ENCODE data around the gene NAP1L1.

The NAP1L1 gene

GRCh38 chr12:76041406-76041805 is 43.1 kb downstream of the NAP1L1 start:
- DNase-seq (ENCODE audit: low read depth, low spot score), result no peak

- no peak for DNase-seq (ENCODE audit: low read depth, low spot score)
Measured at GRCh38 chr12:76040461-76040860, 44.0 kb downstream of the NAP1L1 start.

GRCh38 chr12:76038176-76038575 is 46.3 kb downstream of the NAP1L1 start:
- DNase-seq (ENCODE audit: low read depth, low spot score), result no peak

- DNase-seq (ENCODE audit: low read depth, low spot score), result peak; percentile 48
Measured at GRCh38 chr12:76037130-76038103, 47.1 kb downstream of the NAP1L1 start.

GRCh38 chr12:76035045-76035444 is 49.4 kb downstream of the NAP1L1 start:
- no peak for DNase-seq (ENCODE audit: low read depth, low spot score)

- DNase-seq (ENCODE audit: low read depth, low spot score), result no peak
Measured at GRCh38 chr12:76033081-76034011, 51.1 kb downstream of the NAP1L1 start.

- no peak for DNase-seq (ENCODE audit: low read depth, low spot score)
Measured at GRCh38 chr12:76032043-76032981, 52.2 kb downstream of the NAP1L1 start.

- DNase-seq (ENCODE audit: low read depth, low spot score), result peak; percentile 92
Measured at GRCh38 chr12:76031414-76032042, 53.0 kb downstream of the NAP1L1 start, which contains the start of gene PHLDA1. PHLDA1 (minus strand) TSS chr12:76031776.

GRCh38 chr12:76031081-76031413 is 53.4 kb downstream of the NAP1L1 start:
- no peak for DNase-seq (ENCODE audit: low read depth, low spot score)

- no peak for DNase-seq (ENCODE audit: low read depth, low spot score)
Measured at GRCh38 chr12:76030341-76031080, 54.0 kb downstream of the NAP1L1 start.

- DNase-seq (ENCODE audit: low read depth, low spot score), result no peak
Measured at GRCh38 chr12:76029982-76030340, 54.5 kb downstream of the NAP1L1 start.

- DNase-seq (ENCODE audit: low read depth, low spot score), result no peak
Measured at GRCh38 chr12:76028571-76029277, 55.8 kb downstream of the NAP1L1 start.

- DNase-seq (ENCODE audit: low read depth, low spot score), result no peak
Measured at GRCh38 chr12:76026643-76027063, 57.8 kb downstream of the NAP1L1 start.

- DNase-seq (ENCODE audit: low read depth, low spot score), result no peak
Measured at GRCh38 chr12:76025601-76026575, 58.6 kb downstream of the NAP1L1 start.

- no peak for DNase-seq (ENCODE audit: low read depth, low spot score)
Measured at GRCh38 chr12:76024942-76025600, 59.4 kb downstream of the NAP1L1 start.

- DNase-seq (ENCODE audit: low read depth, low spot score), result no peak
Measured at GRCh38 chr12:76024102-76024781, 60.2 kb downstream of the NAP1L1 start.

- no peak for DNase-seq (ENCODE audit: low read depth, low spot score)
Measured at GRCh38 chr12:76023069-76023690, 61.3 kb downstream of the NAP1L1 start.
